Skeletal muscle cell (primary cell): Measurements from ENCODE around the gene FBXO47.

ENCODE experiments used
- DNase-seq: peaks from one replicate; pipeline ENCODE4 v3.0.0-alpha.2; 2010; ENCODE audit warnings: low read depth
- H3K4me3 ChIP-seq: 2 replicates; pipeline ENCODE4 v1.5.1; 2011; ENCODE audit warnings: low read depth, mild to moderate bottlenecking, control low read depth, low read length, moderate library complexity

FBXO47 gene

DNA sequence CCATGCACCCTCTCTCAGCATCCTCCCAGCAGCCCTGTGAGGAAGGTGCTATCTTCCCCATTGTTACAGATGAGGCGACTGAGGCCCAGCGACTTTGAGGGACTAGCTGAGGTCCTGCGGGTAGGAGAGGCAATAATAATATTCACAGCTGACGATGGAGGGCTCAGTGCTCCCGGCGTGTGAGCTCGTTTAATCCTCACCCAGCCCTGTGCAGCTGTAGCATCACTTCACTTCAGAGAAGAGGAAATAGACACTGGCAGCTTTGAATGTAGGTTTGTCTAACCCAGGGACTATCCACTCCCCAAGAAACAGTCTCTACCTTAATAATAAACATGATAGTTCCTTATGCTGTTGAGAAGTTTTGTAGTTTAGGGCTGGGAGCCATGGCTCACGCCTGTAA is 75.8 kb downstream of the FBXO47 start:
- DNase-seq = no peak

DNA sequence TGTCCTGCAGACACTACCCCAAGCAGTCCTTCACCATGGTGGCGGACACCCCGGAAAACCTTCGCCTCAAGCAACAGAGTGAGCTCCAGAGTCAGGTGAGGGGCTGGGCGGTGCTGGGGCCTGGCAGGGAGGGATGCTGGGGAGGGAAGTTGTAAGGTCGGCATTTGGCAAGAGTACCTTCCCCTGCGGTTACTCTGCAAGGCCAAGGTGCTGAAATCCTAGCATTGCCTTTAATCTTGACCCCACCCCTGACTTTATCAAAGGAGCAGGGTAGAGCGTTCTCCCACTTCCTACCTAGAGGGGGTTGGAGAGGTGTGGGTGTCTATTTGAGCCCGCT is 76.8 kb downstream of the FBXO47 start:
- DNase-seq = no peak

More for the DNA sequence above, 75.8 kb downstream of the FBXO47 start:
- no peak overlapping the region for H3K4me3 ChIP-seq

DNA sequence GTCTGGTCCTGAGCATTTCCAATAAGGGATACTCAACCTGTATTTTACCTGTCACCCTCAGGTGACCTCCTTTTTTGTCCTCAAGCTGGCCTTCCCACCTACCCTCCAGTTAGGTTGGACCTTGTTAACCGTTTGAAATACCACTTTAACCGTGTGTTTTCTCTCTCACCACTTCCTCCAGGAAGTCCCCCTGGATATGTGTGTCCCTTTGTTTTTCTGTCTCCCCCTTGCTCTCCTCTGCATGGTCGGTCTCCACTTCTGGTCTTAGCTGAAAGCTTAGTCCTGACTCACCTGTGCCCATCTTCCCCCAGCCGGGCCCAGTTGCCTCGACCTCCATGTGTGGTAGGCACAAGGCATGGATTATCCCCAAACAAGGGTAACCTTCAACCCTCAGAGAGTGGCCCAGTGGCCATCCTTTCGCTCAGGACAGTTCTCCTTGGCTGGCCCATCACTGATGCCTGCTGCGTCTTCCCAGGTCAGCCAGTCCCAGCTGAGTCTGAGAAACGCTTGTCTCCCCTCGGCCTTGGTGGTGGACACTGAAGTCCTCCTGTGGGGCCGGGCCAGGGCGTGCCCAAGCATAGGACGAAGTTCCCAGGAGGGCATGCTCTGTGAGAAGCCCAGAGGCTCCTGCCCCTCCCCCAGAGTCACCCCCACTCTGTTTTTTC is 77.3 kb downstream of the FBXO47 start:
- no peak overlapping the region for H3K4me3 ChIP-seq
- DNase-seq = no peak

More for the DNA sequence above, 76.8 kb downstream of the FBXO47 start:
- no peak overlapping the region for H3K4me3 ChIP-seq

DNA sequence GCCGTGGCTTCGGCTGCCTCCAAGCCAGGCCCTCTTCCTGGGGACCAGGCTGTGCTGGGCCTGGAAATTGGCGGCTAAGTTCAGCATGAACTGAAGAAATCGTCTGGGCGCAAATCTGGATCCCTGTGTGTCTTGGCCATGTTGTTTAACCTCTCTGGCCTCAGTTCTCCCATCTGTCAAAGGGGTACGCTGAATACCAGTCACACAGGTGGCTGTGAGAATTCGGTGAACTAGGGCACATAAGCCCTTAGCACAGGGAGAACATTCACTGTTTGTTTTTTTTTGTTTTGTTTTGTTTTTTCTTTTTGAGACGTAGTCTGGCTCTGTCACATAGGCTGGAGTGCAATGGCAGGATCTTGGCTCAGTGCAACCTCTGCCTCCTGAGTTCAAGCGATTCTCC is 78.4 kb downstream of the FBXO47 start:
- H3K4me3 ChIP-seq = no peak overlapping the region
- DNase-seq = no peak

DNA sequence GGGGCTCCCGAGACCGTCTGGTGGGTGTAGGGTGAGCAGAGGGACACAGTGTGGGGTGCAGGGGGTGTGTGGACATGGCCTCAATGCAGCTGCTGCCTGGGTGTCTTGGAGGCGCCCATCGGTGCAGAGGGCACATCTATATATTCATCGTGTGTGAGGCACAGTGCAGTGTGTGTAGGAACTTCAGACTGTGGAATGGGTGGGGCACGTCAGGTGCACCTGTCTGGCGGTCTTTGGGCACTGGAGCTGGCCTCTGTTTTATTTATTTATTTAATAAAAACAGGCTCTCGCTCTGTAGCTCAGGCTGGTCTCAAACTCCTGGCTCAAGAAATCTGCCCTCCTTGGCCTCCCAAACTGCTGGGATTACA is 80.6 kb downstream of the FBXO47 start:
- DNase-seq = no peak
- H3K4me3 ChIP-seq = no peak overlapping the region
